ENCODE data around the gene CCDC7. TPM values are rescaled to one million over a fixed set of nuclear protein-coding genes. Genes with fewer than 3 reads are reported as not detected.
A peak's percentile ranks its signal among the peaks of the same experiment; 100 is the strongest.
"Not testable (repeated sequence)": the region's sequence is repeated elsewhere in the genome, so short reads cannot be mapped to it uniquely, and the experiment has no call there.

CCDC7 gene
- polyA plus RNA-seq, 1 donor, result 4.4 TPM

- no peak for DNase-seq
Observed at GRCh38 chr10:32459051-32459698, 13.2 kb downstream of the CCDC7 start.

DNA sequence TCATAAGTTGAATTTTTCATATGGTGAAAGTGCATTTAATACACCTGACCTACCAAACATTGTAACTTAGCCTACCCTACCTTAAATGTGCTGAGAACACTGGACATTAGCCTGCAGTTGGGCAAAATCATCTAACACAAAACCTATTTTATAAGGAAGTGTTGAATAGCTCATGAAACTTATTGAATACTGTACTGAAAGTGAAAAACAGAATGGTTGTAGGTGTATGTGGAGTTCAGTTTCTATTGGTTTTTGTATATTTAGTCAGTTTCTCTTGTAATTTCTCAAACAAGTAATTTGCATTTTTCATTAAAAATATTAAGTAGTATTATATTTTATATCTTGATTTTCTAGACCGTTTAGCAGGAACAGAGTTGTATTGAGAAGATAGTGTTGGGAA is 15.3 kb downstream of the CCDC7 start:
- DNase-seq, result no peak

GRCh38 chr10:32471232-32471631 is 25.3 kb downstream of the CCDC7 start:
- no peak for DNase-seq

DNA sequence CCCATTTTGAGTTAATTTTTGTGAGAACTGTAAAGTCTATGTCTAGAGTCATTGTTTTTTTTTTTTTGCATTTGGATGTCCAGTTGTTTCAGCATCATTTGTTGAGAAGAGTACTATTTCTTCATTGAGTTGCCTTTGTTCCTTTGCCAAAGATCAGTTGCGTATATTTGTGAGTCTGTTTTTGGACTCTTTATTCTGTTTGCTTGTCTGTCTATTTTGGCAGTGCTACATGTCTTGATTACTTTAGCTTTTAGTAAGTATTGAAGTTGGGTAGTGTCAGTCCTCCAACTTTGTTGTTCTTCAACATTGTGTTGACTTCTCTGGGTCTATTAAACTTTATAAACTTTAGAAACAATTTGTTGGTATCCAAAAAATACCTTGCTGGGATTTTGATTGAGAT is 31.6 kb downstream of the CCDC7 start:
- DNase-seq, result no peak

GRCh38 chr10:32481606-32482005 is 35.7 kb downstream of the CCDC7 start:
- no peak for DNase-seq

- not testable (repeated sequence) for DNase-seq
Observed at GRCh38 chr10:32483019-32483502, 37.1 kb downstream of the CCDC7 start.

DNA sequence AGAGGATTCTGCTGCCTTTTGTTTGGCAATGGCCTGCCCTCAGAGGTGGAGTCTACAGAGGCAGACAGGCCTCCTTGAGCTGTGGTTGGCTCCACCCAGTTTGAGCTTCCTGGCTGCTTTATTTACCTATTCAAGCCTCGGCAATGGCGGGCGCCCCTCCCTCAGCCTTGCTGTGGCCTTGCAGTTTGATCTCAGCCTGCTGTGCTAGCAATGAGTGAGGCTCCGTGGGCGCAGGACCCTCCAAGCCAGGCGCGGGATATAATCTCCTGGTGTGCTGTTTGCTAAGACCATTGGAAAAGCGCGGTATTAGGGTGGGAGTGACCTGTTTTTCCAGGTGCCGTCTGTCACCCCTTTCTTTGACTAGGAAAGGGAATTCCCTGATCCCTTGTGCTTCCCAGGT is 42.1 kb downstream of the CCDC7 start:
- DNase-seq, result not testable (repeated sequence)

- DNase-seq, result no peak
Observed at GRCh38 chr10:32489158-32489557, 43.2 kb downstream of the CCDC7 start.

DNA sequence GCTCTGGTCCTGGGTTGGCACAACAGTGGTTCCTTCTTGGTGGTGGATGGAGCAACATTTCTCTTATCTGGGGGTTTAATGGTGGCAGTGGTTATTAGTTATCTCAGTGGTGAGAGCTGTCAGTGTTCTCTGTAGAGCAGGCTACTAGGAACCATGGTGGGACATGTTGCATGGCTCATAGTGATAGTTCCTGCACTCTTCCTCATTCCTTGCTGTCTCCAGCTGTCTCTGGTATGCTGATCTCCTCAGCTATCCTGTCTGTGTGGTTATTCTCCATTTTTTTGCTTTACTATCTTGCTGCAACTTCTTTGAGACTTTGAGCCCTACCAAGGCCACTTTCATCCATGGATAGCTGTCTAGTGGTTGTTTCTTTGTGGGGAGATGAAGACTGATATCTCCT is 44.0 kb downstream of the CCDC7 start:
- no peak for DNase-seq

DNA sequence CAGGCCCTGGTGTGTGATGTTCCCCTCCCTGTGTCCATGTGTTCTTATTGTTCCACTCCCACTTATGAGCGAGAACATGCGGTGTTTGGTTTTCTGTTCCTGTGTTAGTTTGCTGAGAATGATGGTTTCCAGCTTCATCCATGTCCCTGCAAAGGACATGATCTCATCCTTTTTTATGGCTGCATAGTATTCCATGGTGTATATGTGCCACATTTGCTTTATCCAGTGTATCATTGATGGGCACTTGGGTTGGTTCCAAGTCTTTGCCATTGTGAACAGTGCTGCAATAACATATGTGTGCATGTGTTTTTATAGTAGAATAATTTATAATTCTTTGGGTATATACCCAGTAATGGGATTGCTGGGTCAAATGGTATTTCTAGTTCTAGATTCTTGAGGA is 48.6 kb downstream of the CCDC7 start:
- DNase-seq, result not testable (repeated sequence)

- not testable (repeated sequence) for DNase-seq
Observed at GRCh38 chr10:32500136-32500535, 54.2 kb downstream of the CCDC7 start.

DNA sequence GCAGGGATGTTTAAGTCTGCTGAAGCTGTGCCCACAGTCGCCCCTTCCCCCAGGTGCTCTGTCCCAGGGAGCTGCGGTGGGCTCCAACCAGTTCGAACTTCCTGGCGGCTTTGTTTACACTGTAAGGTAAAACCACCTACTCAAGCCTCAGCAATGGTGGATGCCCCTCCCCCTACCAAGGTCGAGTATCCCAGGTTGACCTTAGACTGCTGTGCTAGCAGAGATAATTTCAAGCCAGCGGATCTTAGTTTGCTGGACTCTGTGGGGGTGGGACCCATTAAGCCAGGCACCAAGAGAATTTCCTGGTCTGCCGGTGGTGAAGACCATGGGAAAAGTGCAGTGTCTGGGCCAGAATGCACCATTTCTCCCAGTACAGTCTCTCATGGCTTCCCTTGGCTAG is 56.0 kb downstream of the CCDC7 start:
- DNase-seq, result no peak

GRCh38 chr10:32505762-32506420 is 60.0 kb downstream of the CCDC7 start:
- DNase-seq, result not testable (repeated sequence)

- DNase-seq, result no peak
Observed at GRCh38 chr10:32511599-32511998, 65.7 kb downstream of the CCDC7 start.

DNA sequence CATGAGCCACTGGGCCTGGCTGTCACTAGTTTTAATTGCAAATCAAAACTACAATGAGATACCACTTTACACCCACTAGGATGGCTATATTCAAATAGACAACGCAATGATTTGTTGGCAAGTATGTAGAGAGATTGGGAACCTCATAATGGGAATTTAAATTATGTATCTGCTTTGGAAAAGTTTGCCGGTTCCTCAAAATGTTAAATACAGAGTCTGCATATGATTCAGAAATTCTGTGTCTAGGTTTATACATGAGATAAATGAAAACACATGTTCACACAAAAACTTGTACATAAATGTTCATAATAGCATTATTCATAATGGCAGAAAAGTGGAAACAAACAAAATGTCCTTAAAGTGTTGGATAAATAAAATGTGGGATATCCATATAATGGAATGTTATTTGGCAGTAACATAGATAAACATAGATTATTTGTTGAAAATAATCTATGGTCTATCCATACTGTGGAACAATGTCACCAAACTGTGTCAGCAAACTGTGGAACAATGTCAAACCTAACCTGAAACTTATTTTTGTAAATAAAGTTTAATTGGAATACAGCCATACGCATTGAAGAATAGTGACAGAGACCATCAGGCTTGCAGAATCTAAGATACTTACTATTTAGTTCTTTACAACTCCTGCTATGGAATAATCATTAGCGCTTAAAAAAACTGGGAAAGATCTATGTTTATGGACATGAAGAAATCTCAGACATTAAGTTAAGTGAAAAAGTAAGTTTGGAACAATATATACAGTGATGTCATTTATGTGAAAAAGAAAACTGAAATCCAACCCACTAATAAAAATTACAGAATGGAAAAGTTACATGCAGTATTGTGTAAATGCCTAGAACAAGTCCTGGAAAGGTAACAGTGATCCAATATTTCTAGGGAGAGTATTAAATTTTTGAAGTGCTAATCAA is 70.9 kb downstream of the CCDC7 start:
- DNase-seq, result peak; percentile 32

DNA sequence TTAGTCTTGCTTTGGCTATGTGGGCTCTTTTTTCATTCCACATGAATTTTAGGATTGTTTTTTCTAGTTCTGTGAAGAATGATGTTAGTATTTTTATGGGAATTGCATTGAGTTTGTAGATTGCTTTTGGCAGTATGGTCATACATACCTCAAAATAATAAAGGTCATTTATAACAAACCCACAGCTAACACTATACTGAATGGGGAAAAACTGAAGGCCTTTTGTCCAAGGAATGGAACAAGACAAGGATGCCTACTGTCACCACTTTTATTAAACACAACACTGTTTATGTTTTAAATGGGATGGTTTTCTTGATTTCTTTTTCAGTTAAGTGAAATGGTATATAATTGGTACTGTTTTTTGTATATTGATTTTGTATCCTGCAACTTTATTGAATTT is 84.3 kb downstream of the CCDC7 start:
- DNase-seq, result no peak

DNA sequence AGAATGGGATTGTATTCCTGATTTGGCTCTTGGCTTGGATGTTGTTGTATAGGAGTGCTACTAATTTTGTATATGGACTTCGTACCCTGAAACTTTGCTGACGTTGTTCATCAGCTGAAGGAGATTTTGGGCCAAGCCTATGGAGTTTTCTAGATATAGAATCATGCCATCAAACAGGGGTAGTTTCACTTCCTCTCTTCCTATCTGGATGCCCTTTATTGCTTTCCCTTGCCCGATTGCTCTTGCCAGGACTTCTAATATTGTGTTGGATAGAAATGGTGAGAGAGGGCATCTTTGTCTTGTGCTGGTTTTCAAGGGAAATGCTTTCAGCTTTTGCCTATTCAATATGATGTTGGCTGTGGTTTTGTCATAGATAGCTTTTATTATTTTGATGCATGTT is 92.3 kb downstream of the CCDC7 start:
- no peak for DNase-seq

- DNase-seq, result no peak
Observed at GRCh38 chr10:32540691-32541470, 94.9 kb downstream of the CCDC7 start.

- no peak for DNase-seq
Observed at GRCh38 chr10:32548208-32548607, 102.3 kb downstream of the CCDC7 start.

GRCh38 chr10:32556783-32557395 is 110.9 kb downstream of the CCDC7 start:
- no peak for DNase-seq

DNA sequence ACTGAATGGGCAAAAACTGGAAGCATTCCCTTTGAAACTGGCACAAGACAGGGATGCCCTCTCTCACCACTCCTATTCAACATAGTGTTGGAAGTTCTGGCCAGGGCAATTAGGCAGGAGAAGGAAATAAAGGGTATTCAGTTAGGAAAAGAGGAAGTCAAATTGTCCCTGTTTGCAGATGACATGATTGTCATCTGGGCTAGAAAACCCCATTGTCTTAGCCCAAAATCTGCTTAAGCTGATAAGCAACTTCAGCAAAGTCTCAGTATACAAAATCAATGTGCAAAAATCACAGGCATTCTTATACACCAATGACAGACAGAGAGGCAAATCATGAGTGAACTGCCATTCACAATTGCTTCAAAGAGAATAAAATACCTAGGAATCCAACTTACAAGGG is 116.8 kb downstream of the CCDC7 start:
- DNase-seq, result not testable (repeated sequence)

GRCh38 chr10:32577448-32577847 is 131.5 kb downstream of the CCDC7 start:
- DNase-seq, result no peak
